ENCODE results near the gene TSPAN4.
A peak's percentile ranks its signal among the peaks of the same experiment; 100 is the strongest.

The TSPAN4 gene

DNA sequence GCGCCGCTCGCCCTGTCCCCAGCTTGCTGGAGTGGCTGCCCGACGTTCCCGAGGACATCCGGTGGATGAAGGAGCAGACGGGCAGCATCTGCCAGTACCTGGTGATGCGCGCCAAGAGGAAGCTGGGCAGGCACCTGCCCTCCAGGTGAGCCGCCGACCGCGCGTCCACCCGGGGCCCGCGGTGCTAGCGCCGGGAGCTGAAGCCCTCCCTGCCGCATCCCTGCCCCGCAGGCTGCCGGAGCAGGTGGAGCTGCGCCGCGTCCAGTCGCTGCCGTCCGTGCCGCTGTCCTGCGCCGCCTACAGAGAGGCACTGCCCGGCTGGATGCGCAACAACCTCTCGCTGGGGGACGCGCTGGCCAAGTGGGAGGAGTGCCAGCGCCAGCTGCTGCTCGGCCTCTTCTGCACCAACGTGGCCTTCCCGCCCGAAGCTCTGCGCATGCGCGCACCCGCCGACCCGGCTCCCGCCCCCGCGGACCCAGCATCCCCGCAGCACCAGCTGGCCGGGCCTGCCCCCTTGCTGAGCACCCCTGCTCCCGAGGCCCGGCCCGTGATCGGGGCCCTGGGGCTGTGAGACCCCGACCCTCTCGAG is 18.3 kb upstream of the TSPAN4 start:
- DNase-seq (ENCODE audit: low spot score): no peak

DNA sequence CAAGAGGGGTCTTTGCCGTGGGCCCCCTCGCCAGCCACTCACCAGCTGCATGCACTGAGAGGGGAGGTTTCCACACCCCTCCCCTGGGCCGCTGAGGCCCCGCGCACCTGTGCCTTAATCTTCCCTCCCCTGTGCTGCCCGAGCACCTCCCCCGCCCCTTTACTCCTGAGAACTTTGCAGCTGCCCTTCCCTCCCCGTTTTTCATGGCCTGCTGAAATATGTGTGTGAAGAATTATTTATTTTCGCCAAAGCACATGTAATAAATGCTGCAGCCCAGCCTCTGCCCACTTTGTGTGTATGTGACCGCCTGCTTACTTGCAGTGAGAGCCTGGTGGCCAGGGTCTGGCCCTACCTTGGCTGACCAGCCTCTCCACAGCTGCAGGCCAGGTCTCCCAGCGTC is 17.7 kb upstream of the TSPAN4 start:
- no peak for DNase-seq (ENCODE audit: low spot score)

DNA sequence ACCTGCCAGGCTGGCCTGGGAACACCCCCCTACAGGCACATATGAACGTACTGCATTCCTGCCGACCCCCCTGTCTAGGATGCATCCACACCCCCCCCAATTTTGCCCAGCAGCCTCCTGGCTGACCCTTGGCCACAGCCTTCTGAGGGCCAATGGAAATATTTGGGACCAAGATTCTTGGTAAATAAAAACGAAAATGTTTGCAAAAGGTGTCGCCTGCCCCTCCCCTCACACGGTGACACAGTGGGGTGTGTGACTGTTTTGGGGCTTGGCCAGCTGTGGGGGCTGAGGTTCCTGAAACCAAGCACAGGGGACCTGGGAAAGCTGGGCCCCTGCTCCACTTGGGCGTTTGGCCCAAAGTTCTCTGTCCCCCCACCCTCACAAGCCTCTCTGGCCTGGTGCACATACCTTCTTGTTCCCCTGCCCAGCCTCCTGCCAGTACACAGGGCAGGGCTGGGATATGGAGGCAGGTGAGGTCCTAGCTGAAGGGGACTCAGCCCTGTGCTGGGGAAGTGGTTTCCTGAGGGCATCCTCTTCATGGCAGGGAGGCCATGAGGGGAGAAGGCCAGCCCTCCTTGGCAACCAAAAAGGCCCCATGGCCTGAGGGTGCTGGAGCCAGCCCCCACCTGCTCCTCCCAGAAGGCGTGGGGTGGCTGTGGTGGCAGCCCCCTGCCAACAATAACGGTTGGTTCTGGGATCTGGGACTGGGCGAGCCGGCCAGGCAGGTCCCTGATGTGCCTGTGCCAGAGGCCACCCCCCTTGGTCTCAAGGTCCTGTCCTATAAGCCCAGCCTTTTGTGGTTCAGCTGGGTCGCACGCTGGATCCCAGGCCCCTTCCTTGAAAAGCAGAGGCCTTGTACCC is 17.1 kb upstream of the TSPAN4 start:
- peak; percentile 52 for DNase-seq (ENCODE audit: low spot score)

DNA sequence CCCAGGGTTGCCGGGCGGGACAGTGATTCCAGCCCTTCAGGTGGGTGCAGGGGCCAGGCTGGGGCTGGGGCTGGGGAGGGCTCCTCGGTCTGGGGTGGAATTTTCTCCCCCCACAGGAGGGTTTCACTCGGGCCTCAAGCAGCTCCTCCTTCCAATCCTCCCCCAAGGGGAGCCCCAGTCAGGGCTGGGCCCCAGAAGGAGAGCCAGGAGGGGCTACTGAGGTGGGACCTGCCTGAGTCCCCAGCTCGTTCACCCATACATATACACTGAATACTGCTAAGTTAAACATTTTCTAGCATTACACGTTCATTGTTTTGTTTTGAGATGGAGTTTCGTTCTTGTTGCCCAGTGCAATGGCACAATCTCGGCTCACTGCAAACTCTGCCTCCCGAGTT is 16.4 kb upstream of the TSPAN4 start:
- DNase-seq (ENCODE audit: low spot score): no peak

DNA sequence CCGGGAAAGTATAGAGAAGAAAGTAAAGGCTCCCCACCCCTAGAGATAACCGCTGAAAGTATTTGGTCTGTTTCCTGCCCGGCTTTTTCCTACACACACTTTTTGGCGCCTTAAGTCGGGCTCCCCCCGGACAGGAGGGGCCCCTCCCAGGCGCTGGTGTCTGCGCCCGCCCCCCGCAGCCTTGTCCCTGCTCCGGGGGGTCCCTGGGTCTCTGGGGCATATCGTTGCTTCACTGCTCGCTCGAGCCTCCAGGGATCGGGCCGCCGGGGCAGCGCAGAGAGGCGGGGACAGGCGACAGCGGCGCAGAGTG is 15.9 kb upstream of the TSPAN4 start:
- no peak for DNase-seq (ENCODE audit: low spot score)

DNA sequence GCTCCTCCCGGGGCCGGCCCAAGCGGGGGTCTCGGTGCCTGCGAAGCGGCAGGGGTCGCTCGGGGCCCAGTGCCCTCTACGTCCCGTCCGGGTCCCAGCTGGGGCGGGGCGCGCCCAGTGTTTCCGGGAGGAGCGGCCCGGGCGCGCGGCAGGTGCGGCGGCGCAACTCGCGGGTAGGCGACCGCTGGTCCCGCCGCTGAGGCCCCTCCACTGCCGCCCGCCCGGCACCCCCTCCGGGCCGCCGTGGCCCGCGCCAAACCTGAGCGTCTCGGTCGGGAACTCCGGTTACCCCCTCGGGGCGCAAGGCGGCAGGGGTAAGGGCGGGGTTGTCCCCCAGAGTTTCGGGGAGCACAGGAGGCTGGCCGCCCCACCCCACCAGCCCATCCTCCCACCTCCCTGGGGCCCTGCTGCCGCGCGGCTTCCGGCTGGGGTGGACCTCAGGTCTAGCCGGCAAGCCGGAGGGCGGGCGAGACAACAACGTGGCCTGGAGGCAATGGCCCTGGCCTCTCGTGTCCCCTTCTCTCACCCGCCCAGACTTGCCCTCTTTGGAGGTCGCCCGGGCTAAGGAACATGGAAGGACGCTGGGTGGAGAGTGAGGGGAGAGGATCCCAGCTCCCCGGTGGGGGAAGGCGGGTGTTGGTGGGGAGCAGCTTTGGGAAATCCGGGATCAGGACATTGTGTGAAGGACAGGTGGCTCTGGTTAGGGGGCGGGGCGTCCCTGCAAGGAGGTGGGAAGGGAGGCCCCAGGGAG is 15.3 kb upstream of the TSPAN4 start:
- DNase-seq (ENCODE audit: low spot score): peak; percentile 63

DNA sequence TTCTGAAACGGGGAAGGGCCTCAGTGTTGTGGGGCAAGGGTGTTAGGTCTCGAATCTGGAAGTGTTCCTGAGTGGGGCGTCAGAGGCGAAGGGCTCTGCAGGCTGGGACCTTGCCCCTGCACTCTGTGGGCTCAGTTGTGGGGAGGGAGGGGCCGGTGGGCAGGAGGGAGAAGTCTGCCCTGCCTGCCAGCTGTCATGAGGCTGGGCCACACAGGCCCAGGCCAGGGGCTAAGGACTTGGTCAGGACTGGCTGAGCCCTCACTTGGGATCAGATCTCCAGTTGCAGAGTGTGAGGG is 14.8 kb upstream of the TSPAN4 start, which contains the start of gene CRACR2B:
Gene CRACR2B, plus strand, starts transcription at position 23 of the 296 bp plus-strand sequence. CDS start 689 bp downstream, outside the sequence.
- DNase-seq (ENCODE audit: low spot score): no peak

DNA sequence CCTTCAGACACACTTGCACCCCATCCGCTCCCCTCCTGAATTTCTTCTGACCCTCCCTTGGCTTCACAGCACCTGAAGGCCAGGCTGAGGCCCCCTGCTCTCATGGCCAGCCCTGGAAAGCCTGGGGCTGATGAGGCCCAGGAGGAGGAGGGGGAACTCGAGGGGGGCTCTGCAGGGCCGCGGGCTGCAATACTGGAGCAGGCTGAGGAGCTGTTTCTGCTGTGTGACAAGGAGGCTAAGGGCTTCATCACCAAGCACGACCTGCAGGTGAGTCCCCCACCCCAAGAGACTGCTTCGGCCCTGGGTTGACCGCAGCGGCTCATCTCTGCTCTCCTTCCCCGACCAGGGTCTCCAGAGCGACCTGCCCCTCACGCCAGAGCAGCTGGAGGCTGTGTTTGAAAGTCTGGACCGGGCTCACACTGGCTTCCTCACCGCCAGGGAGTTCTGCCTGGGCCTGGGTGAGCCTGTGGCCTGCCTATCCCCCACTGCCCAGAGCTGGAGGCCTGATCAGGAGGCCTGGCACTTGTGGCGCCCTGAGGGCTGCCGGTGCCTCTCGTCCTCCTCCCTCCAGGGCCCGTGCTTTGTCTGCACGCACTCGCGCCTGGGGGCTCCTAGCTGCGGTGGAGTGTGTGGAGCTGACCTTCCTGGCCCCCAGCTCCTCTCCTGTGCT is 14.0 kb upstream of the TSPAN4 start:
- DNase-seq (ENCODE audit: low spot score): no peak

DNA sequence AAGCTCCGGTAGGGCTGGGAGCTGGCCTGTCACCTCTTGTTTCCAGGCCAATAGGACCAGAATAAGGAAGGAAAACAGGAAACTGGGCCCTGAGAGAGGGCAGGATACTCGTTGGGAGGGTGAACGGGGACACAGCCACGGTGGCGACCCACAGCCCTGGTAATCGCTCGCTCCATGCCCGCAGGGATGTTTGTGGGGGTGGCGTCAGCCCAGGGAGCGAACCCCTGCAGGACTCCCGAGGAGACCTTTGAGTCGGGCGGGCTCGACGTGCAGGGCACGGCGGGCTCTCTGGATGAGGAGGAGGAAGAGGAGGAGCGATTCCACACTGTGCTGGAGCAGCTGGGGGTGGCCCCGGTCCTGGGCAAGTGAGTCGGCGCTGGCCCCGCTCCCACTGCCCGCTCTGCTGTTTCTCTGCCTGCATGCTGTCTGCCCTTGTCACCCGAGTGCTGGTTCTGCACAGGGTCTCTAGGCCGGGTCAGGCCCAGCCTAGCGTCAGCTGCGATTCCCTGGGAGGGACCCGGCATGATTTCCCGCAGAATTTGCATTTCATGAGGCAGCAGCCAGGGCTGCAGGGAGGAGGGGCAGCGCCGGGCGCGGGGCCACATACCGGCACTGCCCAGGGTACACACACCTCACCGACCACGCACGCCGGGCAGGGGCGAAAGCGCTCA is 13.3 kb upstream of the TSPAN4 start:
- no peak for DNase-seq (ENCODE audit: low spot score)

DNA sequence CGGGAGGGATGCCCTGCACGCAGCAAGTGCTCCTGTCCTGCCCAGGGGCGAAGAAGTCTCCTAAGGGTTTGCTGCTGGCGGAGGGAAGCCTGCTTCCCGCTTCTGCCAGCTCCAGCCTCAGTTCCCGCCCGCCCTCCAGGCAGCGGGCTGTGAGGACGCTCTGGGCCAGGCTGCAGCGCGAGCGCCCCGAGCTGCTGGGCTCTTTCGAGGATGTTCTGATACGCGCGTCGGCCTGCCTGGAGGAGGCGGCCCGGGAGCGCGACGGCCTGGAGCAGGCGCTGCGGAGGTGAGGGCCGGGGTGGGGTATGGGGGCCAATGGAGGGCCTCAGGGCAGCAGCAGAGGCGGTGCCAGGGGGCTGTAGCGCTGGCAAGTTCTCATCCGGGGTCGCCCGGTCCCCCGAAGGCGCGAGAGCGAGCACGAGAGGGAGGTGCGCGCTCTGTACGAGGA is 12.8 kb upstream of the TSPAN4 start:
- no peak for DNase-seq (ENCODE audit: low spot score)

DNA sequence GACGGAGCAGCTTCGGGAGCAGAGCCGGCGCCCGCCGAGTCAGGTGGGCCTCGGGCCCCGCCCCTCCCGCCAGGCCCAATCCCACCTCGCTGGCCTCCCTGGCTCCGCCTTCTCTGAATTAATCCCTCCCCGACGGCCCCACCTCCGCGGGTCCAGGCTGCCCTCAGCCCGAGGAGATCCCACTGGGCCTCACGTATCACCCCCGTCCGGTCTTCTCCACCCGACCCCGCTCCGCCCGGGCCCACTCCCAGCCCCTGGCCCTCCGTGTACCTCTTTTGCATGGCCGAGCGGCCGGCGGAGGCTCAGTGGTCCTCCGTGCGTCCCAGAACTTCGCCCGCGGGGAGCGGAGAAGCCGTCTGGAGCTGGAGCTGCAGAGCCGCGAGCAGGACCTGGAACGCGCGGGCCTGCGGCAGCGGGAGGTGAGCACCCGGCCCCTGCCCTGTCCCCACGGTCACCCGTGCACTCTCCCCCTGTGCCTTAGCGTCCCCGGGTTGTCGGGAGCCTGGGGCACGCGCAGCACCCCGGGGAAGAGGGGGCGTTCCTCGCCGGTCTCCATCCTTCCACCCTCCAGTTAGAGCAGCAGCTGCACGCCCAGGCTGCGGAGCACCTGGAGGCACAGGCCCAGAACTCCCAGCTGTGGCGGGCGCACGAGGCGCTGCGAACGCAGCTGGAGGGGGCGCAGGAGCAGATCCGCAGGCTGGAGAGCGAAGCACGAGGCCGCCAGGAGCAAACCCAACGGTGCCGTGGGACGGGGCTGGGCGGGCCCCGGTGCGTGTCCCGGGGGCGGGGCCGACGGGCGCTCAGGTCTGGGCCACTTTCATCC is 12.1 kb upstream of the TSPAN4 start:
- DNase-seq (ENCODE audit: low spot score): no peak

DNA sequence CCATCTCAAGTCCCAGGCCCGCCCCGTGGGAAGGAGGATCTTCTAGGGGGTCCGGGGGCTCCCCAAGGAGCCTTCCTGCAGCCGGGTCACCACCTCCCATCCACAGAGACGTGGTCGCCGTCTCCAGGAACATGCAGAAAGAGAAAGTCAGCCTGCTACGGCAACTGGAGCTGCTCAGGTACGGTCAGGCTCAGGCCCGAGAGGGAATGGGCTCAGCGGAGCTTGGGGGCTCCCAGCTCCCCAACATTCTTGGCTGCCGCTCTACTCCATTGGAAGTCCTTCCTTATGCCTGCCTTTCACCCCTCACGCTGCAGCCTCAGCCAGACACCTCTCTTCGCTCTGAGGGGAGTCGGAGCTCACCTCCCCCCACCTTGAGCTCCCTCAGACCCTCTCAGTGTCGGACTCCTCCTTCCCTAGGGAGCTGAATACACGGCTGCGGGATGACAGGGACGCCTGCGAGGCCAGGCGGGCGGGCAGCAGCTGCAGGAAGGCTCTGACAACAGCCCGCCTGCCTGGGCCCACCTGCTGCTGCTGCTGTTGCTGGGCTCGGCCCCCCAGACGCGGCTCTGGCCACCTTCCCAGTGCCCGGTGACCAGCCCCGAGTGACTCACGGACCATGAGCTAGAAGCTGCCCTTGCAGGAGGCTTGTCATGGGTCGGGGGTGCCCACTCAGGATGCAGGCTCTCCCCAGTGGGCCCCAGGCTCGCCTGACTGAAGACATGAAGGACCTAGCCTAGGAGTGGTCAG is 11.4 kb upstream of the TSPAN4 start:
- no peak for DNase-seq (ENCODE audit: low spot score)

DNA sequence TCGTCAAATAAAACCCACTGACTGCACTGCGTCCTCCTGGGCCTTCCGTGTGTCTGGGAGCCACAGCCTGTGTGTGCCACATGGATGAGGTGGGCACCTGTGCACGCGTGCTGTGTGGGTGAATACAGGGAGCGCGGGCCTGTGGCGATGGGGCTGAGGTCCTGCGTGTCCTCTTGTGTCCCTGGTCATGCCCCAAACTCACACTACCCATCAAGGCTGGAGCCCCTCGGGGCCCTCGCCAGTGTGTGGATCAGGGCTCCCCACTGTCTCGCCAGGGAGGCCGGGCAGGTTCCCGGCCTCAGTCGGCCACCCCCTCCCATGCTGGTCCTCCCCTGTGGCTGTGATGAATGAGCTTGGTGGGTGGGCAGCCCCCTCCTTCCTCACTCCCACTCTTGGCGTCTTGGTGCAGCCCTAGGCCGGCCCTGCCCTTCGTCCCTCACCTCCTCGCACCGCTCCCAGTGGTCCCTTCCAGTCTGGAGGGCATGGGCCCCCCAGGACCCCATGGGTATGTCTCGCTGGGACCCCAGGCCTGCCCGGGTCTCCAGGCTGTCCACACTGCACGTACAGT is 10.6 kb upstream of the TSPAN4 start:
- no peak for DNase-seq (ENCODE audit: low spot score)

DNA sequence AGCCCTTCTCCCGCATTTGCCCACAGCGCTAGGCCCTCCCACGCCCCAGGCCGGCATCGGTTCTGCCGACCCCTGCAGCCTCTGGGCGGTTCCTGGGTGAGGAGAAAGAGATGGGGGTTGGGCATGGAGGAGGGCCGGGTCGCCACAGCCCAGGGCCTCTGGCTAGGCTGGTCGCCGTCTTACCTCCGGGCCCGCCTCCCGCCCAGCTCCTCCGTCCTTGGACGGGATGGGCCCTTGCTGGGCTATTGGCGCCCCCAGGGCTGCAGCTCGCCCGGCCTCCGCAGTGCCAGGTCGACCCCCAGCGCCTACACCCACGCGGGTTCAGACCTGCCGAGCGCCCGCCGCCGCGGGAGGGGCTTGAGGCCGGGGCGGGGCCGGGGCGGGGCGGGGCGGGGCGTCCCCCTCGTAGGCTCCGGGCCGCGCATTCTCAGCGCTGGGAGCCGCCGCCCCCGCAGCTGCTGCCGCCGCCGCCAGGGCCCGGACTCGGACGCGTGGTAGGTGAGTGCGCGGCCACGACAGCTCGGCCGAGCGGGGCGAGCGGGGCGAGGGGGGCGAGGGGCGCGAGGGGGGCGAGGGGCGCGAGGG is 10.0 kb upstream of the TSPAN4 start, which contains the start of gene CD151:
Gene CD151, plus strand, starts transcription at position 424 of the 585 bp plus-strand sequence. CDS start 3,118 bp downstream, outside the sequence.
- DNase-seq (ENCODE audit: low spot score): peak; percentile 66

DNA sequence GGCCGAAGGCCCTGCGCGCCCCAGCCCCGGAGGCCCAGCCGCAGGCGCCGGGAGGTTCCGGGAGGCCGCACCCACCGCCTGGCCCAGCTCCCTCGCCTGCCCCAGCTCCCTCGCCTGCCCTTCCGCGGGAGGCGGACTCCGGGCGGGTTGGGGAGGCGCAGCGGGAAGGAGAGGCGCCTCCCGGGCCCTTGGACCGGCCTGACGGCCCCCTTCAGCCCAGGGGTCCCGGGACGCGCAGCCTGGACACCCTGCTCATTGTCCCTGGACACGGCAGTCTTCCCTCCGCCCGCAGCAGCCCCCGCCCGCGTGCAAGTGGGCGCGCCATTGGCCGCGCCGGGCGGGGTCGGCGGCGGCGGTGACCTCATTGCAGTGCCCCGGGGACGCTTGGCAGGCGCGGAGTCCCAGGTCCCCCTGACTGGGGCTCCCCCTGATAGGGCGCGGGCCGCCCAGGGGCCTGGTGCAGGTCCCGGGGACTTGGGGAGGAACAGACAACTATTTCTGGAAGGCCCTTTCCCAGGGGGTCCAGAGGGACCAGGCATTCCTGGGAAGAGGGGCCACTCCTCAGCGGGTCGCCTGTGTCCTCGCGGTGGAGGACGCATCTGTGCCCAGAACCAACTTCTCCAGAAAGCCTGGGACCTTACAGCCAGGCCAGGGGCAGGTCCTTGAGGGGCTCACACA is 9.4 kb upstream of the TSPAN4 start:
- peak; percentile 51 for DNase-seq (ENCODE audit: low spot score)

DNA sequence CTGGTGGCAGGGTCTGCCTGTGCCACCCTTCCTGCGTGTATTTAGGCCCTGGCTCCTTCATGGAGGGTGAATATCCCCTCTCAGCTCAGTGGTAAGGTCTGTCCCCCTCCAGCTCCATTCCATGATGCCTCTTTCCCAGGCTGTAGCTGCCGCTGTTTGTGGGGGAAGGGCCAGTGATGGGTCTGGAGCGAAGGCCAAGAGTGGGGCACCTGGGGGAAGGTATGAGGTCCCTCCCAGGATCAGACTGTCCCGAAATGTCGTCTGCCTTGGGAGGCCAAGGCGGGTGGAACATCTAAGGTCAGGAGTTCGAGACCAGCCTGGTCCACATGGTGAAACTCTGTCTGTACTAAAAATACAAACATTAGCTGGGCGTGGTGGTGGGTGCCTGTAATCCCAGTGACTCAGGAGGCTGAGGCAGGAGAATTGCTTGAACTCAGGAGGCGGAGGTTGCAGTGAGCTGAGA is 8.8 kb upstream of the TSPAN4 start:
- DNase-seq (ENCODE audit: low spot score): no peak

DNA sequence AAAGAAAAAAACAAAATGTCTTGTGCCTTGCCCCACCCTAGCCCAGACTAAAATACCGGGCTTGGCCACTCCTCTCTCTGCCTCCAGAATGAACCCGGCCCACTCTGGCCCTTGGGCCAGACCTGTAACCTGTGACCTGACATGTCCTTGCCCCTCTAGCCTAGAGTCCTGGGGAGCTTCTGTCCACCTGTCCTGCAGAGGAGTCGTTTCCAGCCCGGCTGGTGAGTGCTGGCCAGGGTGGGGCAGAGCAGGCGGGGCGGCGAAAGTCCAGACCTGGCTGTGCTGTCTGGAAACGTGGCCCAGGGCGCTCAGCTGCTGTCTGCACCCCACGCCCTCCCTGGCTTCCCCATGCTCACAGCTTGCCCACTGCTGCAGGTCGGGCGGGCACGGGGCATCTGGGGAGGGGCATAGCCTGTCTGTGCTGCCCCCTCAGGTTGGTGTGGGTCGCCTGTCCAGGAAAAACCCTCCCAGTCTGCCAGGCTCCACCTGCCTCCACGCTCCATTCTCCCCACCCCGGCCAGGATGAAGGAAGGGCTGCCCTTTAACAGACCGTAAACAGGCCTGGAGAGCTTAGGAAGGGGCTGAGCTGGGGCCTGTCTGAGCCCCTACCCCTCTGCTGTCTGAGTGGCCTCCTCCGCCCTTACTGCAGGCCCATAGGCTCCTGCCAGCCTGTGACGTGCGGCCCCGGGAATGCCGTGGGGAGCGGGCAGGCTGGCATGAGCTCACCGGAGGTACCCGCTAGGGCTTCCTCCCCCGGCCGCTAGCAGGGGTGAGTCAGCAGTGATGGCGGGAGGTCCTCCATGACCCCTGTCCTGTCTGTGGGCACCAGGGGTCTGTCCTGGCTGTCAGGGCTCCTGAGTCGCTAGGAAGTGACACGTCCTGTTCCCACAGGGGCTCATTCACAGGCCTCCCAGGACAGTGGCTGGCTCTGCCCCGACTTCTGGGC is 8.0 kb upstream of the TSPAN4 start:
- DNase-seq (ENCODE audit: low spot score): no peak

DNA sequence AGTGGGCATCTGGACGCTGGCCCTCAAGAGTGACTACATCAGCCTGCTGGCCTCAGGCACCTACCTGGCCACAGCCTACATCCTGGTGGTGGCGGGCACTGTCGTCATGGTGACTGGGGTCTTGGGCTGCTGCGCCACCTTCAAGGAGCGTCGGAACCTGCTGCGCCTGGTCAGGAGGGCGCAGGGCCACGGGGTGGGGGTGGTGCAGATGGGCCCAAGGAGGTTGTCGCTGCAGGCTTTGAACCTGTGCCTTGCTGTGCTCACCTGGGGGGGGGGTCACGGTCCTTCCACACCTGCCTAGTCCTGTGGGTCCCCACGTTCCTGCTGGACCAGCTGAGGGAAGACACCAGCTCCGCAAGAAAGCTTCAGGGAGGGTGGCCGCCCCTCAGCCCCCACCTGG is 6.4 kb upstream of the TSPAN4 start:
- no peak for DNase-seq (ENCODE audit: low spot score)
